Measurements from ENCODE around the gene TMEM123. TPM values are rescaled to one million over a fixed set of nuclear protein-coding genes. Genes with fewer than 3 reads are reported as not detected.

The TMEM123 gene
- total and polyA plus RNA-seq, 10 of the 15 experiments (the other 5 are each of a cell fraction or from before 2014, with no cell fraction given) = 35.1 to 667 (median 123) TPM

GRCh38 chr11:102447193-102447592 lies 5.4 kb downstream of the TMEM123 start (continued):
- TF ChIP-seq GABPA (IDR thresholded peaks at IDR 0.05; ENCODE audit: low read depth) (no peak), NFYA (IDR thresholded peaks at IDR 0.05; ENCODE audit: borderline replicate concordance, low read depth, low read length) (no peak), BACH1 (IDR thresholded peaks at IDR 0.05; ENCODE audit: borderline replicate concordance) (no peak; the same call in 1 of the 2 replicates), MLLT1 (IDR thresholded peaks at IDR 0.05) (no peak), MTA2 (IDR thresholded peaks at IDR 0.05; ENCODE audit: low read depth) (peak; percentile 64), E4F1 (IDR thresholded peaks at IDR 0.05; ENCODE audit: borderline replicate concordance, partially characterized antibody) (no peak), MXI1 (IDR thresholded peaks at IDR 0.05; ENCODE audit: low read depth, low read length) (no peak), EZH2 (IDR thresholded peaks at IDR 0.05; ENCODE audit: borderline replicate concordance, control insufficient read depth, low read depth, low read length) (no peak), SMARCA5 (IDR thresholded peaks at IDR 0.05) (no peak), ZNF274 (IDR thresholded peaks at IDR 0.05; ENCODE audit: insufficient read depth, insufficient read length) (no peak), ZBTB33 (IDR thresholded peaks at IDR 0.05) (no peak), CREB1 (IDR thresholded peaks at IDR 0.05; ENCODE audit: low read depth) (0 out of 2 replicates have a peak, but pooled peaks have one; percentile 12), SIN3A (IDR thresholded peaks at IDR 0.05; ENCODE audit: low read depth, low read length) (no peak), TCF12 (IDR thresholded peaks at IDR 0.05; ENCODE audit: low read depth, low read length) (no peak), ATF2 (IDR thresholded peaks at IDR 0.05; ENCODE audit: low read length) (no peak), RB1 (IDR thresholded peaks at IDR 0.05; ENCODE audit: borderline replicate concordance) (no peak), SREBF2 (IDR thresholded peaks at IDR 0.05; ENCODE audit: low read length) (no peak), E2F8 (IDR thresholded peaks at IDR 0.05; ENCODE audit: low read depth, partially characterized antibody) (no peak), CEBPB (IDR thresholded peaks at IDR 0.05; ENCODE audit: borderline replicate concordance in 1 of 2, low read depth in 2 of 2, low read length in 2 of 2) (no peak)

Data from GM12878 (cell line).